HCT116 (cell line): Measurements from ENCODE around the gene OPRPN. TPM values are rescaled to one million over a fixed set of nuclear protein-coding genes. Genes with fewer than 3 reads are reported as not detected.

Experiments
- ATAC-seq: fragments of 200-7000 bp; cut with Tn5 transposase; 2 replicates; pipeline ENCODE4 v1.9.1; 2020; ENCODE audit warnings: mild to moderate bottlenecking, moderate library complexity
- BruUV-seq: library from RNA; stranded (reverse); fragments of 400-500 nt; replicated peaks from 2 replicates; lab custom pipeline; 2021; lab: Mats Ljungman, UMichigan
- CTCF ChIA-PET: fragments of 300-600 bp; sonication (Branson Sonifier 250); formaldehyde crosslinking; loops from one replicate; lab custom pipeline; 2021; ENCODE audit warnings: antibody characterized with exemption; lab: Charles Lee
- POLR2A ChIA-PET: fragments of 300-600, 350-600 bp; sonication (Branson Sonifier 250); formaldehyde crosslinking; loops from one replicate; lab custom pipeline; 2021; ENCODE audit warnings: antibody characterized with exemption; lab: Charles Lee
- RAD21 ChIA-PET, 2 experiments: fragments of 300-600 bp; sonication (Branson Sonifier 250); formaldehyde crosslinking; loops; one replicate each; lab custom pipeline; 2023; ENCODE audit warnings: low total read pairs in 2 of 2; ENCODE audit not compliant: uncharacterized antibody in 2 of 2, unreplicated experiment in 2 of 2, low non-redundant PET in 1 of 2; lab: Charles Lee
- DNase-seq: peaks from one replicate; pipeline ENCODE4 v3.0.0-alpha.2; 2010; ENCODE audit warnings: low read depth, low spot score
- H2AFZ ChIP-seq: fragments of 200-600 bp; shearing (Covaris generic), sonication (generic); 2 replicates; pipeline ENCODE4 v1.6.1; 2017; ENCODE audit warnings: low read depth, mixed run types, mixed read lengths, antibody characterized with exemption, low read length; ENCODE audit not compliant: poor library complexity, severe bottlenecking
- H3K27ac ChIP-seq: 2 replicates; pipeline ENCODE4 v1.5.1; 2012; ENCODE audit warnings: low read depth, low read length
- H3K27me3 ChIP-seq: fragments of 200-600 bp; sonication (generic); 2 replicates; pipeline ENCODE4 v1.6.1; 2016; ENCODE audit warnings: mixed run types, low read length, mixed read lengths; ENCODE audit not compliant: insufficient read depth
- H3K36me3 ChIP-seq, 2 experiments: fragments of 200-500 bp in 1 of 2; fragments of 200-600 bp in 1 of 2; sonication (Bioruptor generic) in 1 of 2; sonication (generic) in 1 of 2; 2 replicates each; pipeline versions ENCODE4 v1.5.1 to v1.6.1; 2014 to 2016; ENCODE audit warnings: low read length in 2 of 2, inconsistent platforms in 1 of 2, mixed read lengths in 1 of 2, mixed run types in 1 of 2; ENCODE audit not compliant: insufficient read depth in 2 of 2, control insufficient read depth in 1 of 2
- H3K4me1 ChIP-seq, 2 experiments: fragments of 200-600 bp in 1 of 2; sonication (generic) in 1 of 2; 2 replicates each; pipeline versions ENCODE4 v1.5.1 to v1.6.1; 2012 to 2017; ENCODE audit warnings: low read length in 2 of 2, inconsistent platforms in 1 of 2, mild to moderate bottlenecking in 1 of 2, mixed read lengths in 1 of 2, mixed run types in 1 of 2, moderate library complexity in 1 of 2; ENCODE audit not compliant: insufficient read depth in 2 of 2, control insufficient read depth in 1 of 2
- H3K4me2 ChIP-seq: fragments of 200-600 bp; sonication (generic); 2 replicates; pipeline ENCODE4 v1.6.1; 2017; ENCODE audit warnings: mixed run types, low read length, mixed read lengths
- H3K4me3 ChIP-seq, 2 experiments: fragments of 200-600 bp in 1 of 2; sonication (generic) in 1 of 2; replicated peaks in 1 of 2; 2 replicates each; pipeline ENCODE4 v1.5.1; 2011 to 2016; ENCODE audit warnings: low read length in 2 of 2, control low read depth in 1 of 2, low read depth in 1 of 2, mild to moderate bottlenecking in 1 of 2, mixed read lengths in 1 of 2, mixed run types in 1 of 2
- H3K79me2 ChIP-seq: fragments of 200-600 bp; sonication (generic); 2 replicates; pipeline ENCODE4 v1.6.1; 2017; ENCODE audit warnings: mild to moderate bottlenecking, mixed run types, low read length, moderate library complexity, mixed read lengths; ENCODE audit not compliant: insufficient read depth
- H3K9ac ChIP-seq: fragments of 200-600 bp; sonication (generic); 2 replicates; pipeline ENCODE4 v1.6.1; 2016; ENCODE audit warnings: low read length, mixed read lengths
- H3K9me2 ChIP-seq: fragments of 200-600 bp; sonication (generic), shearing (Covaris generic); 2 replicates; pipeline ENCODE4 v1.6.1; 2017; ENCODE audit warnings: mixed run types, mild to moderate bottlenecking, moderate library complexity; ENCODE audit not compliant: insufficient read depth
- H3K9me3 ChIP-seq, 2 experiments: fragments of 200-500 bp in 1 of 2; fragments of 200-600 bp in 1 of 2; sonication (Bioruptor generic) in 1 of 2; sonication (generic) in 1 of 2; 2 replicates each; pipeline ENCODE4 v1.6.1; 2014 to 2017; ENCODE audit warnings: low read length in 2 of 2, mixed read lengths in 2 of 2, inconsistent platforms in 1 of 2, low read depth in 1 of 2, mild to moderate bottlenecking in 1 of 2, mixed run types in 1 of 2, moderate library complexity in 1 of 2; ENCODE audit not compliant: control insufficient read depth in 1 of 2, insufficient read depth in 1 of 2
- H4K20me1 ChIP-seq: fragments of 200-600 bp; sonication (generic), shearing (Covaris generic); 2 replicates; pipeline ENCODE4 v1.6.1; 2017; ENCODE audit warnings: mixed run types, mild to moderate bottlenecking, moderate library complexity; ENCODE audit not compliant: insufficient read depth
- CEBPB ChIP-seq: IDR thresholded peaks from 2 replicates; pipeline ENCODE4 v1.6.1; 2012; ENCODE audit warnings: low read depth
- ELF1 ChIP-seq: IDR thresholded peaks from 2 replicates; pipeline ENCODE4 v1.6.1; 2012; ENCODE audit warnings: low read depth, borderline replicate concordance
- FOSL1 ChIP-seq: IDR thresholded peaks from 2 replicates; pipeline ENCODE4 v1.6.1; 2012; ENCODE audit warnings: low read depth
- RAD21 ChIP-seq: IDR thresholded peaks from 2 replicates; pipeline ENCODE4 v1.6.1; 2012; ENCODE audit warnings: low read depth, mild to moderate bottlenecking
- ZFX ChIP-seq: fragments of 450-650 bp; IDR thresholded peaks from 2 replicates; pipeline ENCODE4 v1.6.1; 2017
- intact Hi-C: fragments of 100-400 bp; cut with micrococcal nuclease; formaldehyde crosslinking; loops from 2 replicates; pipeline ENCODE4 v1.10.0; 2022
- total RNA-seq: library from RNA; stranded (reverse); gene quantifications from one replicate; pipeline ENCODE4 v1.2.1, GENCODE V29; 2021; ENCODE audit not compliant: unreplicated experiment
- TF ChIP-seq, protein P1 (sequence below): IDR thresholded peaks from 2 replicates; pipeline ENCODE4 v1.6.1; 2011; ENCODE audit warnings: mild to moderate bottlenecking, low read length, moderate library complexity; ENCODE audit not compliant: insufficient replicate concordance; ENCODE audit errors: extremely low read depth
- TF ChIP-seq, protein P2 (sequence below), 3 experiments: fragments of 200-600 bp in 1 of 3; sonication (generic) in 1 of 3; IDR thresholded peaks in 2 of 3; conservative IDR thresholded peaks in 1 of 3; 2 replicates each; pipeline ENCODE4 v1.5.1; 2012 to 2017; ENCODE audit warnings: low read depth in 2 of 3, low read length in 2 of 3, antibody characterized with exemption in 1 of 3, borderline replicate concordance in 1 of 3, control low read depth in 1 of 3, mild to moderate bottlenecking in 1 of 3, mixed read lengths in 1 of 3, mixed run types in 1 of 3, moderate library complexity in 1 of 3; ENCODE audit not compliant: insufficient read depth in 1 of 3

Gene OPRPN
- total RNA-seq, 1 experiment from 2014 or later = not detected

DNA sequence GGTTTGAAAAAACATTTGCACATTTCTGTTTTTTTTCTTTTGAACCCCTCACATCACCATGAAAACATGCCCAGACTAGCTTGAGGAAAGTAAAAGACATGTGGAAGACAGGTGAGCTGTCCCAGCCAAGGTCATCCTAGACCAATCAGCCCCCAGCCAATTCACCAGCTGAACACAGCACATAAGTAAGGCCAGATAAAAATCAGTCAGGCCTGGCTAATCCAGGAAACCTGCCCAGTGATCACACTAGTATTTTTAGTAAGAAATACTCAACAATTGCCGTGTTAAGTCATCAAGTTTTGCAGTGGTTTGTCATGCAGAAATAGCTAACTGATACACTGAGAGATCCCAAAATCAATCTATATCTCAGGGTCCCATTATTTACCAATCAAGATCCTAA is 41.6 kb upstream of the OPRPN start:
- no peaks in the 10 kb centered on the region for H3K9me3 ChIP-seq
- no peak for TF ChIP-seq ELF1
- TF ChIP-seq, protein P1, sequence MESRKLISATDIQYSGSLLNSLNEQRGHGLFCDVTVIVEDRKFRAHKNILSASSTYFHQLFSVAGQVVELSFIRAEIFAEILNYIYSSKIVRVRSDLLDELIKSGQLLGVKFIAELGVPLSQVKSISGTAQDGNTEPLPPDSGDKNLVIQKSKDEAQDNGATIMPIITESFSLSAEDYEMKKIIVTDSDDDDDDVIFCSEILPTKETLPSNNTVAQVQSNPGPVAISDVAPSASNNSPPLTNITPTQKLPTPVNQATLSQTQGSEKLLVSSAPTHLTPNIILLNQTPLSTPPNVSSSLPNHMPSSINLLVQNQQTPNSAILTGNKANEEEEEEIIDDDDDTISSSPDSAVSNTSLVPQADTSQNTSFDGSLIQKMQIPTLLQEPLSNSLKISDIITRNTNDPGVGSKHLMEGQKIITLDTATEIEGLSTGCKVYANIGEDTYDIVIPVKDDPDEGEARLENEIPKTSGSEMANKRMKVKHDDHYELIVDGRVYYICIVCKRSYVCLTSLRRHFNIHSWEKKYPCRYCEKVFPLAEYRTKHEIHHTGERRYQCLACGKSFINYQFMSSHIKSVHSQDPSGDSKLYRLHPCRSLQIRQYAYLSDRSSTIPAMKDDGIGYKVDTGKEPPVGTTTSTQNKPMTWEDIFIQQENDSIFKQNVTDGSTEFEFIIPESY = no peak
- TF ChIP-seq RAD21 = no peak
- TF ChIP-seq CEBPB = no peak
- no peak for TF ChIP-seq ZFX
- TF ChIP-seq FOSL1 = no peak
- TF ChIP-seq, protein P2, sequence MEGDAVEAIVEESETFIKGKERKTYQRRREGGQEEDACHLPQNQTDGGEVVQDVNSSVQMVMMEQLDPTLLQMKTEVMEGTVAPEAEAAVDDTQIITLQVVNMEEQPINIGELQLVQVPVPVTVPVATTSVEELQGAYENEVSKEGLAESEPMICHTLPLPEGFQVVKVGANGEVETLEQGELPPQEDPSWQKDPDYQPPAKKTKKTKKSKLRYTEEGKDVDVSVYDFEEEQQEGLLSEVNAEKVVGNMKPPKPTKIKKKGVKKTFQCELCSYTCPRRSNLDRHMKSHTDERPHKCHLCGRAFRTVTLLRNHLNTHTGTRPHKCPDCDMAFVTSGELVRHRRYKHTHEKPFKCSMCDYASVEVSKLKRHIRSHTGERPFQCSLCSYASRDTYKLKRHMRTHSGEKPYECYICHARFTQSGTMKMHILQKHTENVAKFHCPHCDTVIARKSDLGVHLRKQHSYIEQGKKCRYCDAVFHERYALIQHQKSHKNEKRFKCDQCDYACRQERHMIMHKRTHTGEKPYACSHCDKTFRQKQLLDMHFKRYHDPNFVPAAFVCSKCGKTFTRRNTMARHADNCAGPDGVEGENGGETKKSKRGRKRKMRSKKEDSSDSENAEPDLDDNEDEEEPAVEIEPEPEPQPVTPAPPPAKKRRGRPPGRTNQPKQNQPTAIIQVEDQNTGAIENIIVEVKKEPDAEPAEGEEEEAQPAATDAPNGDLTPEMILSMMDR (IDR thresholded peaks at IDR 0.05 in 2 of 3, conservative IDR thresholded peaks at IDR 0.05 in 1 of 3; ENCODE audit: borderline replicate concordance in 1 of 3, insufficient read depth in 1 of 3, low read depth in 2 of 3, low read length in 2 of 3) = no peak
- TF ChIP-seq, all 23 proteins: peak for 0
- Histone ChIP-seq H3K9me2 (no peaks in the 10 kb centered on the region), H2AFZ (no peak overlapping the region), H3K4me2 (no peak overlapping the region), H3K4me3 (no peak overlapping the region), H3K36me3 (no peaks in the 10 kb centered on the region), H3K27me3 (no peaks in the 10 kb centered on the region), H4K20me1 (no peaks in the 10 kb centered on the region), H3K9ac (no peak overlapping the region), H3K4me1 (no peaks in the 10 kb centered on the region), H3K79me2 (no peaks in the 10 kb centered on the region), H3K27ac (no peak overlapping the region)
- ATAC-seq (no peak), DNase-seq (no peak)
- intact Hi-C loops = no loop called here
- ChIA-PET RAD21 (no interaction called here), POLR2A (no interaction called here), CTCF (no interaction called here)
- BruUV-seq = no TSS peak
